GM21360 (cell line): ENCODE data around the gene RUSC2.
"Not testable (repeated sequence)": the region's sequence is repeated elsewhere in the genome, so short reads cannot be mapped to it uniquely, and the experiment has no call there.

ENCODE experiments used
- ATAC-seq: cut with Tn5 transposase; IDR thresholded peaks from one replicate; pipeline ENCODE4 v1.9.1; 2021; ENCODE audit warnings: mild to moderate bottlenecking, moderate library complexity; ENCODE audit not compliant: unreplicated experiment

Gene RUSC2

GRCh38 chr9:35521708-35522107, 31.8 kb downstream of the RUSC2 start:
- ATAC-seq: no peak

GRCh38 chr9:35522187-35522586, 32.3 kb downstream of the RUSC2 start:
- ATAC-seq: no peak

- no peak for ATAC-seq
These were observed 32.8 kb downstream of the RUSC2 start for GRCh38 chr9:35522700-35523099.

- not testable (repeated sequence) for ATAC-seq
These were observed 33.6 kb downstream of the RUSC2 start for GRCh38 chr9:35523556-35523955.

- no peak for ATAC-seq
These were observed 36.3 kb downstream of the RUSC2 start for GRCh38 chr9:35526087-35526801.

GRCh38 chr9:35529161-35529823, 39.4 kb downstream of the RUSC2 start:
- no peak for ATAC-seq

- ATAC-seq: no peak
These were observed 43.5 kb downstream of the RUSC2 start for GRCh38 chr9:35533398-35533797.

GRCh38 chr9:35534921-35535320, 45.0 kb downstream of the RUSC2 start:
- not testable (repeated sequence) for ATAC-seq

GRCh38 chr9:35537913-35538312, 48.0 kb downstream of the RUSC2 start:
- ATAC-seq: no peak

- ATAC-seq: no peak
These were observed 48.7 kb downstream of the RUSC2 start for GRCh38 chr9:35538361-35539234.
